Endothelial cell of umbilical vein (primary cell): Measurements from ENCODE around the gene PFKFB3. TPM values are rescaled to one million over a fixed set of nuclear protein-coding genes. Genes with fewer than 3 reads are reported as not detected.

Experiments used
- BruUV-seq: library from RNA; stranded (reverse); fragments of 400-500 nt; replicated peaks from 2 replicates; lab custom pipeline; 2021; lab: Mats Ljungman, UMichigan
- CTCF ChIA-PET: fragments of 300-600, 350-600 bp; sonication (Branson Sonifier 250); formaldehyde crosslinking; loops from one replicate; lab custom pipeline; 2021; ENCODE audit warnings: antibody characterized with exemption, inconsistent platforms; lab: Charles Lee
- POLR2A ChIA-PET: fragments of 300-600, 350-600 bp; sonication (Branson Sonifier 250); formaldehyde crosslinking; loops from one replicate; lab custom pipeline; 2021; ENCODE audit warnings: antibody characterized with exemption, inconsistent platforms; lab: Charles Lee
- DNase-seq: peaks from one replicate; pipeline ENCODE4 v3.0.0-alpha.2; 2011; ENCODE audit warnings: low read depth, low spot score
- FAIRE-seq: peaks from 2 replicates; lab custom pipeline; 2011; peaks lifted over from hg19 to GRCh38; lab: Jason Lieb, UNC
- H2AFZ ChIP-seq: 2 replicates; pipeline ENCODE4 v1.6.0; 2012; ENCODE audit warnings: low read depth, low read length, control low read depth, inconsistent platforms
- H3K27ac ChIP-seq: 2 replicates; pipeline ENCODE4 v1.5.1; 2011; ENCODE audit warnings: low read depth, mild to moderate bottlenecking, control low read depth, low read length, moderate library complexity; ENCODE audit not compliant: insufficient read depth
- H3K27me3 ChIP-seq, 2 experiments: 2 replicates each; pipeline versions ENCODE4 v1.6.0 to v1.6.1; 2011; ENCODE audit warnings: low read length in 2 of 2, mixed read lengths in 1 of 2; ENCODE audit not compliant: control insufficient read depth in 2 of 2, insufficient read depth in 2 of 2
- H3K36me3 ChIP-seq, 2 experiments: 2 replicates in 1 of 2; 3 replicates in 1 of 2; pipeline ENCODE4 v1.5.1; 2011; ENCODE audit warnings: low read length in 2 of 2, mild to moderate bottlenecking in 1 of 2, moderate library complexity in 1 of 2; ENCODE audit not compliant: control insufficient read depth in 2 of 2, insufficient read depth in 2 of 2; ENCODE audit errors: extremely low read depth in 1 of 2
- H3K4me1 ChIP-seq: 3 replicates; pipeline ENCODE4 v1.5.1; 2011; ENCODE audit warnings: mild to moderate bottlenecking, low read length; ENCODE audit not compliant: control insufficient read depth, insufficient read depth; ENCODE audit errors: extremely low read depth
- H3K4me2 ChIP-seq: 2 replicates; pipeline ENCODE4 v1.6.1; 2011; ENCODE audit warnings: low read length, control low read depth, mixed read lengths; ENCODE audit not compliant: insufficient read depth
- H3K4me3 ChIP-seq, 3 experiments: fragments of 200-600 bp in 1 of 3; sonication (generic), shearing (Covaris generic) in 1 of 3; replicated peaks in 1 of 3; 2 replicates each; pipeline ENCODE4 v1.5.1; 2011 to 2016; ENCODE audit warnings: control low read depth in 3 of 3, low read length in 3 of 3, mild to moderate bottlenecking in 2 of 3, inconsistent platforms in 1 of 3, low read depth in 1 of 3, moderate library complexity in 1 of 3; ENCODE audit not compliant: insufficient read depth in 1 of 3
- H3K79me2 ChIP-seq: 2 replicates; pipeline ENCODE4 v1.6.0; 2012; ENCODE audit warnings: low read length, inconsistent platforms; ENCODE audit not compliant: control insufficient read depth, insufficient read depth
- H3K9ac ChIP-seq: replicated peaks from 2 replicates; pipeline ENCODE3; 2011; ENCODE audit warnings: low read length, control low read depth; ENCODE audit not compliant: insufficient read depth; ENCODE audit errors: extremely low read depth
- H3K9me1 ChIP-seq: replicated peaks from 3 replicates; pipeline ENCODE4 v1.6.0; 2011; ENCODE audit warnings: mild to moderate bottlenecking, low read length; ENCODE audit not compliant: control insufficient read depth, insufficient read depth; ENCODE audit errors: extremely low read depth
- H3K9me3 ChIP-seq: replicated peaks from 2 replicates; pipeline ENCODE4 v1.5.1; 2012; ENCODE audit warnings: low read length, inconsistent platforms; ENCODE audit not compliant: control insufficient read depth, insufficient read depth
- H4K20me1 ChIP-seq: replicated peaks from 2 replicates; pipeline ENCODE3; 2011; ENCODE audit warnings: mild to moderate bottlenecking, low read length; ENCODE audit not compliant: control insufficient read depth, insufficient read depth; ENCODE audit errors: extremely low read depth
- EZH2 ChIP-seq: IDR thresholded peaks from 2 replicates; pipeline ENCODE4 v1.6.1; 2012; ENCODE audit warnings: borderline replicate concordance, low read depth, mild to moderate bottlenecking, moderate library complexity, low read length, inconsistent platforms; ENCODE audit not compliant: severe bottlenecking
- FOS ChIP-seq: IDR thresholded peaks from 2 replicates; pipeline ENCODE4 v1.6.1; 2011; ENCODE audit warnings: mild to moderate bottlenecking, low read length, moderate library complexity, borderline replicate concordance; ENCODE audit not compliant: insufficient read depth
- GATA2 ChIP-seq: IDR thresholded peaks from 2 replicates; pipeline ENCODE4 v1.7.0; 2011; ENCODE audit warnings: low read depth, mild to moderate bottlenecking, moderate library complexity, mixed read lengths, low read length; ENCODE audit not compliant: insufficient read length, insufficient read depth
- JUN ChIP-seq: IDR thresholded peaks from 2 replicates; pipeline ENCODE4 v1.6.1; 2011; ENCODE audit warnings: borderline replicate concordance, low read depth; ENCODE audit not compliant: insufficient read length, insufficient read depth
- MYC ChIP-seq: IDR thresholded peaks from one replicate; pipeline ENCODE4 v1.6.1; 2011; ENCODE audit warnings: mild to moderate bottlenecking, low read depth, low read length
- POLR2A ChIP-seq: IDR thresholded peaks from 2 replicates; pipeline ENCODE4 v1.6.1; 2012; ENCODE audit warnings: low read depth, mild to moderate bottlenecking, control low read depth, low read length
- POLR2AphosphoS5 ChIP-seq: IDR thresholded peaks from 2 replicates; pipeline ENCODE4 v1.6.1; 2012; ENCODE audit warnings: low read depth, mild to moderate bottlenecking, control low read depth, low read length, moderate library complexity; ENCODE audit not compliant: insufficient read depth
- dilution Hi-C: fragments of 300-500 bp; cut with MboI; formaldehyde crosslinking; loops from one replicate; pipeline ENCODE4 v1.15.0; 2019; ENCODE audit warnings: low sequenced_read_pairs; ENCODE audit not compliant: extremely low pct_ligation_motif_present
- intact Hi-C: fragments of 100-400 bp; cut with micrococcal nuclease; formaldehyde crosslinking; loops from one replicate; pipeline ENCODE4 v1.10.0; 2022
- polyA plus RNA-seq, 4 experiments: library from polyadenylated mRNA; depleted of rRNA in 3 of 4; stranded (reverse) in 3 of 4; unstranded in 1 of 4; fragments of >200 nt; gene quantifications; 2 replicates each; pipeline versions ENCODE4 v1.2.1 to v1.2.3, GENCODE V29; 2011 to 2012; ENCODE audit warnings: missing spikeins in 1 of 4
- total RNA-seq: library from RNA; stranded (reverse); gene quantifications from 2 replicates; pipeline ENCODE4 v1.2.3, GENCODE V29; 2021
- TF ChIP-seq, protein P1 (sequence below), 2 donors: IDR thresholded peaks; 1 replicate in 1 of 2; 2 replicates in 1 of 2; pipeline ENCODE4 v1.5.1; 2011; ENCODE audit warnings: low read length in 2 of 2, mild to moderate bottlenecking in 2 of 2, moderate library complexity in 2 of 2, control low read depth in 1 of 2, inconsistent platforms in 1 of 2, low read depth in 1 of 2; ENCODE audit not compliant: insufficient read depth in 1 of 2; ENCODE audit errors: extremely low read depth in 1 of 2
- TF ChIP-seq, protein P2 (sequence below): IDR thresholded peaks from 2 replicates; pipeline ENCODE4 v1.6.1; 2011; ENCODE audit not compliant: insufficient read depth, insufficient read length

Gene PFKFB3
- total and polyA plus RNA-seq, 2 donors (not counting 3 experiments of a cell fraction or from before 2014, with no cell fraction given), result 15.8 to 33.7 TPM

DNA sequence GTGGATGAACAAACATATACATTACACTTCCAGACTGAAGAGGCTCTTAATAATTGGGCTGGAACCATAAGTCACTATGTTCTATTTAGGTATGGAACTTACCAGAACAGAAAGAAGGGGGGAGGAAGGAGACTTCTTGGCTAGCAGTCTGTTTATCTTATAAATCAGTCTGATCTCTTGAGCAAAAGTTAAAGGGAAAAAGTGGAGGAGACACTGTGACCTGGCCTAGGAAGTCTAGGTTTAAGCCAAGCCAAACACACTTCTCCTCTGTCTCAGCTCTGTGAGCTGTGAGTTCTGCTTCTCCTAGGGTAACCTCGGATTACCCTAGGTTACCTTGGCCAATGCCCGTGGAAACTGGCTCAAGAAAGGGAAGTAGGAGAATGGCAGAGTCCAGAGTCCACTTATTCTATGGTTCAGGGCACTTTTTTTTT lies 95.2 kb downstream of the PFKFB3 start:
- no peak for TF ChIP-seq POLR2AphosphoS5
- TF ChIP-seq MYC, result no peak
- TF ChIP-seq GATA2, result no peak
- no peak for TF ChIP-seq FOS
- TF ChIP-seq, protein P1, sequence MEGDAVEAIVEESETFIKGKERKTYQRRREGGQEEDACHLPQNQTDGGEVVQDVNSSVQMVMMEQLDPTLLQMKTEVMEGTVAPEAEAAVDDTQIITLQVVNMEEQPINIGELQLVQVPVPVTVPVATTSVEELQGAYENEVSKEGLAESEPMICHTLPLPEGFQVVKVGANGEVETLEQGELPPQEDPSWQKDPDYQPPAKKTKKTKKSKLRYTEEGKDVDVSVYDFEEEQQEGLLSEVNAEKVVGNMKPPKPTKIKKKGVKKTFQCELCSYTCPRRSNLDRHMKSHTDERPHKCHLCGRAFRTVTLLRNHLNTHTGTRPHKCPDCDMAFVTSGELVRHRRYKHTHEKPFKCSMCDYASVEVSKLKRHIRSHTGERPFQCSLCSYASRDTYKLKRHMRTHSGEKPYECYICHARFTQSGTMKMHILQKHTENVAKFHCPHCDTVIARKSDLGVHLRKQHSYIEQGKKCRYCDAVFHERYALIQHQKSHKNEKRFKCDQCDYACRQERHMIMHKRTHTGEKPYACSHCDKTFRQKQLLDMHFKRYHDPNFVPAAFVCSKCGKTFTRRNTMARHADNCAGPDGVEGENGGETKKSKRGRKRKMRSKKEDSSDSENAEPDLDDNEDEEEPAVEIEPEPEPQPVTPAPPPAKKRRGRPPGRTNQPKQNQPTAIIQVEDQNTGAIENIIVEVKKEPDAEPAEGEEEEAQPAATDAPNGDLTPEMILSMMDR (IDR thresholded peaks at IDR 0.05; ENCODE audit: extremely low read depth in 1 of 2, insufficient read depth in 1 of 2, low read depth in 1 of 2, low read length in 2 of 2), result no peak
- TF ChIP-seq, protein P2, sequence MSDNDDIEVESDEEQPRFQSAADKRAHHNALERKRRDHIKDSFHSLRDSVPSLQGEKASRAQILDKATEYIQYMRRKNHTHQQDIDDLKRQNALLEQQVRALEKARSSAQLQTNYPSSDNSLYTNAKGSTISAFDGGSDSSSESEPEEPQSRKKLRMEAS, result no peak
- no peak for TF ChIP-seq POLR2A
- TF ChIP-seq JUN, result no peak
- no peak for TF ChIP-seq EZH2
- POLR2A ChIA-PET, result interaction anchor here (0.7 kb wide), 1 partner anchor 24 kb away, joined by 4 read pairs; no protein-coding TSS in a partner anchor

More for the DNA sequence above, 95.2 kb downstream of the PFKFB3 start:
- dilution Hi-C loops (no loop called here), intact Hi-C loops (no loop called here)
- Histone ChIP-seq H3K27me3 (no peaks in the 10 kb centered on the region), H3K4me2 (no peak overlapping the region), H3K79me2 (no peaks in the 10 kb centered on the region), H3K9me1 (no peaks in the 10 kb centered on the region), H3K4me1 (no peaks in the 10 kb centered on the region), H4K20me1 (no peaks in the 10 kb centered on the region), H3K27ac (no peak overlapping the region), H3K9me3 (no peaks in the 10 kb centered on the region), H3K9ac (no peak overlapping the region), H3K4me3 (no peak overlapping the region), H3K36me3 (no peaks in the 10 kb centered on the region), H2AFZ (no peak overlapping the region)
- no TSS peak for BruUV-seq
- no peak for FAIRE-seq
- CTCF ChIA-PET, result interaction anchor here (0.7 kb wide), 1 partner anchor 16 kb away, joined by 3 read pairs; no protein-coding TSS in a partner anchor
- no peak for DNase-seq
